HG03520 (cell line): ENCODE results near the gene HTT-AS.
A peak's percentile ranks its signal among the peaks of the same experiment; 100 is the strongest.

Experiments
- ATAC-seq: cut with Tn5 transposase; IDR thresholded peaks from one replicate; pipeline ENCODE4 v1.9.1; 2021; ENCODE audit warnings: mild to moderate bottlenecking, moderate library complexity; ENCODE audit not compliant: unreplicated experiment

The HTT-AS gene

GRCh38 chr4:3091464-3091863 lies 17.1 kb upstream of the HTT-AS start:
- ATAC-seq = no peak

DNA sequence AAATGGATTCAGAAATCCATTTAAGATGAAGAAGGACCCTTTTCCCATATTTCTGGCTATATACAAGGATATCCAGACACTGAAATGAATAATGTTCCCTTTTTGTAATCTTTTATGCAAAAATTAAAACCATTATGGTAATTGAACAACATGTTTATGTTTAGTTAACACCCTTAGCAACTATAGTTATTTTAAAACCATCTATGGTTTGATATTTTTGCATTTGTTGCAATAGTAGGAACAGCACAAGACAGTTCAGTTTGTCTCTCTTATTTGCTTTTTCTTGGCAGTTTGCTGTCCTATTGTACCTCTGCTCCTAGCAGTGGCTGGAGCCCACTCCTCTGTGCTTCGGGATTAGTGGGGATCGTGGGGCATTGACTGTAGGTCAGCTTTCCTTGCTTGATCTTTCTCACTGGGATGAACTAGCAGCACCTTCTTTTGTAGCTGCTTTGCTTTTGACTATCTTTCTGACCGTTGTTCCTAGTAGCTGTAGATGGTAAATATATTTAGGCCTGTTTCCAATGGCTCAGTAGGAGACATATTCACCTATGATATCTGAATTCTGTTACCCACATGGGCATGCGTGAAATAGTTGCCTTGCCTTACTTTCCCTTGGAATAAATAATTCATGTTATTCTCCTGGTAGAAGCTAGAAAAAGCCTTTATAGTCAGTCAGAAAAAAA lies 12.9 kb upstream of the HTT-AS start:
- no peak for ATAC-seq

- no peak for ATAC-seq
Measured at GRCh38 chr4:3085948-3086670, 11.8 kb upstream of the HTT-AS start.

DNA sequence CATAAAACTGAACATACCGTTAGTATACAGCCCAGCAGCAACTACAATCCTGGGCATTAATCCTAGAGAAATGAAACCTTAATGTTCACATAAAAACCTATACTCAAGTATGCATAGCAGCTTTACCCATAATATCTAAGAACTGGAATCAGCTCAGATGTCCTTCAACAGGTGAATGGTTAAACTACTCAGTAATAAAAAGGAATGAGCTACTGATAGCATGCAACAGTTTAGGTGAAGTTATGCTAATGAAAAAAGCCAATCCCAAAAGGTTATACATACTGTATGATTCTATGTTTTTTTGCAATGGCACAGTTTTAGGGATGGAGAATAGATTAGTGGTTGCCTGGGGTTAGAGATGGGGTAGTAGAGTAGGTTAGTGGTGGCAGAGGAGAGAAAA lies 9.4 kb upstream of the HTT-AS start:
- no peak for ATAC-seq

- no peak for ATAC-seq
Measured at GRCh38 chr4:3082925-3083515, 8.7 kb upstream of the HTT-AS start.

DNA sequence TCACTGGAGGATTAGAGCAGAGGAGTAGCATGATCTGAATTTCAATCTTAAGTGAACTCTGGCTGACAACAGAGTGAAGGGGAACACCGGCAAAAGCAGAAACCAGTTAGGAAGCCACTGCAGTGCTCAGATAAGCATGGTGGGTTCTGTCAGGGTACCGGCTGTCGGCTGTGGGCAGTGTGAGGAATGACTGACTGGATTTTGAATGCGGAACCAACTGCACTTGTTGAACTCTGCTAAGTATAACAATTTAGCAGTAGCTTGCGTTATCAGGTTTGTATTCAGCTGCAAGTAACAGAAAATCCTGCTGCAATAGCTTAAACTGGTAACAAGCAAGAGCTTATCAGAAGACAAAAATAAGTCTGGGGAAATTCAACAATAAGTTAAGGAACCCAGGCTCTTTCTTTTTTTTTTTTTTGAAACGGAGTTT lies 5.4 kb upstream of the HTT-AS start:
- ATAC-seq = no peak

GRCh38 chr4:3077796-3078195 lies 3.5 kb upstream of the HTT-AS start:
- ATAC-seq = peak; percentile 25

DNA sequence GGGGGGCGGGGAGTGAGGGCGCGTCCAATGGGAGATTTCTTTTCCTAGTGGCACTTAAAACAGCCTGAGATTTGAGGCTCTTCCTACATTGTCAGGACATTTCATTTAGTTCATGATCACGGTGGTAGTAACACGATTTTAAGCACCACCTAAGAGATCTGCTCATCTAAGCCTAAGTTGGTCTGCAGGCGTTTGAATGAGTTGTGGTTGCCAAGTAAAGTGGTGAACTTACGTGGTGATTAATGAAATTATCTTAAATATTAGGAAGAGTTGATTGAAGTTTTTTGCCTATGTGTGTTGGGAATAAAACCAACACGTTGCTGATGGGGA lies 1.3 kb upstream of the HTT-AS start:
- no peak for ATAC-seq

DNA sequence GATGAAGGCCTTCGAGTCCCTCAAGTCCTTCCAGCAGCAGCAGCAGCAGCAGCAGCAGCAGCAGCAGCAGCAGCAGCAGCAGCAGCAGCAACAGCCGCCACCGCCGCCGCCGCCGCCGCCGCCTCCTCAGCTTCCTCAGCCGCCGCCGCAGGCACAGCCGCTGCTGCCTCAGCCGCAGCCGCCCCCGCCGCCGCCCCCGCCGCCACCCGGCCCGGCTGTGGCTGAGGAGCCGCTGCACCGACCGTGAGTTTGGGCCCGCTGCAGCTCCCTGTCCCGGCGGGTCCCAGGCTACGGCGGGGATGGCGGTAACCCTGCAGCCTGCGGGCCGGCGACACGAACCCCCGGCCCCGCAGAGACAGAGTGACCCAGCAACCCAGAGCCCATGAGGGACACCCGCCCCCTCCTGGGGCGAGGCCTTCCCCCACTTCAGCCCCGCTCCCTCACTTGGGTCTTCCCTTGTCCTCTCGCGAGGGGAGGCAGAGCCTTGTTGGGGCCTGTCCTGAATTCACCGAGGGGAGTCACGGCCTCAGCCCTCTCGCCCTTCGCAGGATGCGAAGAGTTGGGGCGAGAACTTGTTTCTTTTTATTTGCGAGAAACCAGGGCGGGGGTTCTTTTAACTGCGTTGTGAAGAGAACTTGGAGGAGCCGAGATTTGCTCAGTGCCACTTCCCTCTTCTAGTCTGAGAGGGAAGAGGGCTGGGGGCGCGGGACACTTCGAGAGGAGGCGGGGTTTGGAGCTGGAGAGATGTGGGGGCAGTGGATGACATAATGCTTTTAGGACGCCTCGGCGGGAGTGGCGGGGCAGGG lies 711 bp upstream of the HTT-AS start:
- ATAC-seq = no peak

DNA sequence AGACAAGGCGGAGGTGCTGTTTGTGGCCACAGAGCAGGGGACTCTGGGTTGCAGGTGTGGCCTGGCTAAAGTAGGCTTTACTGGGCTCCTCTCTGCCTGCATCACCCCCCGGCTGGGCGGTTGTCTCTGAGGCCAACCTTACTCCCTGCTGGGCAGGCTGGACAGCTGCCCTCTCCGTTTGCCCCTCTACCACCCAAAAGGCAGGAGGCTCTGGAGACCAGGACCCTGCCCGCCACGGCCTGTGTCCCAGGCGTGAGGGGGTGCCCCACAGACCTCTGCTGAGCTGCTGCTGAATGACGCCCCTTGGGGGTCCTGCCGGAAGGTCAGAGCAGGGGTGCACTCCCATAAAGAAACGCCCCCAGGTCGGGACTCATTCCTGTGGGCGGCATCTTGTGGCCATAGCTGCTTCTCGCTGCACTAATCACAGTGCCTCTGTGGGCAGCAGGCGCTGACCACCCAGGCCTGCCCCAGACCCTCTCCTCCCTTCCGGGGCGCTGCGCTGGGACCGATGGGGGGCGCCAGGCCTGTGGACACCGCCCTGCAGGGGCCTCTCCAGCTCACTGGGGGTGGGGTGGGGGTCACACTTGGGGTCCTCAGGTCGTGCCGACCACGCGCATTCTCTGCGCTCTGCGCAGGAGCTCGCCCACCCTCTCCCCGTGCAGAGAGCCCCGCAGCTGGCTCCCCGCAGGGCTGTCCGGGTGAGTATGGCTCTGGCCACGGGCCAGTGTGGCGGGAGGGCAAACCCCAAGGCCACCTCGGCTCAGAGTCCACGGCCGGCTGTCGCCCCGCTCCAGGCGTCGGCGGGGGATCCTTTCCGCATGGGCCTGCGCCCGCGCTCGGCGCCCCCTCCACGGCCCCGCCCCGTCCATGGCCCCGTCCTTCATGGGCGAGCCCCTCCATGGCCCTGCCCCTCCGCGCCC lies 920 bp downstream of the HTT-AS start:
- peak; percentile 18 for ATAC-seq

GRCh38 chr4:3071811-3072210 lies 2.5 kb downstream of the HTT-AS start:
- ATAC-seq = no peak

GRCh38 chr4:3070709-3071500 lies 3.4 kb downstream of the HTT-AS start:
- ATAC-seq = no peak

DNA sequence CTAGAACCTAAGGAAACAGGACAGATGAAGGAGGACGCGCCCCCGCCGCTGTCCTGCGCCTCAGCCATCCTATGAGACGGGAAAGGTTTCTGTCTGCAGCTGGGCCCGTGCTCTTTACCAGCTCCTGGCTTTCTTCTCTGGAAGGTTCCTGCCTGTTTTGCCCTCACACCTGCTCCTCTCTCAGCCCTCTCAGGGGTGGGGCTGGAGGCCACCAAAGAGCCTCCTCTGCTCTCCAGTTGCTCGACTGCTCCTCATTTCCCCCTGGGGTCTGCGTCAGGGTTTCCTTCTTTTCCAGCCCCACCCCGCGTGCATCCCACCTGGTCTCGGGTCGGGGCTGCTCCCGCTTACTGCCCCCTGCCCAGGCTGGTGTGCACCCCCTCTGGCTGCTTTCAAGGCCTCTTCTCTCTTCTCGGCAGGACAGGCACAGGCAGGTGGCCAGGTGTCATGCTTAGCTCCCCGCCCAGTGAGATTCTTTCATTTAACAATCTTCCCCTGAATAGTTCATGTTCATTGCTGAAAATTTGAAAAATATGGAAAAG lies 4.6 kb downstream of the HTT-AS start:
- no peak for ATAC-seq

DNA sequence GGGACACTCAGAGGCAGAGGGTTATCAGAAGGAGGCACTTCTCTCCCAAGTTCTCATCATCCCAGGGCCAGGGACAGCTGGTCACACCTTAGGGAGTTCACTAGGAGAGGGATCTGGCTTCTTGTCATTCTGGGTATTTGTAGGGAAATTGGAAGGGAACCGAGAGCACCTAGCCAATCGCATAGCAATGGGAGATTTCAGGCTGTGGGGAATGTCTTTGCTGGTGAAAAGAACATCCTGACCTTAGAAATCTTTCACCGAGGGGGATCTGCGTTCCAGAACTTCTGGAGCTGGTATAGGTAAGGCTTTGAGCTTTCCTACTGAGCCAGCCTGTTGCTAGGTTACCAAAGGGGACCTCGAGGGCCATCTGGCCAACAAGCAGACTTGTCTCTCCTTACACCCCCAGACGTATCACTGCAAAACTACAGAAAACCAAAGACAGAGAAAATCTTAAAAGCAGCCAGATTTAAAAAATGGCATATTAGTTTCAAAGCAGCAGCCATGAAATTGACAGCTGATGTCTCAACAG lies 6.8 kb downstream of the HTT-AS start:
- ATAC-seq = no peak

GRCh38 chr4:3066836-3067400 lies 7.4 kb downstream of the HTT-AS start:
- ATAC-seq = no peak

DNA sequence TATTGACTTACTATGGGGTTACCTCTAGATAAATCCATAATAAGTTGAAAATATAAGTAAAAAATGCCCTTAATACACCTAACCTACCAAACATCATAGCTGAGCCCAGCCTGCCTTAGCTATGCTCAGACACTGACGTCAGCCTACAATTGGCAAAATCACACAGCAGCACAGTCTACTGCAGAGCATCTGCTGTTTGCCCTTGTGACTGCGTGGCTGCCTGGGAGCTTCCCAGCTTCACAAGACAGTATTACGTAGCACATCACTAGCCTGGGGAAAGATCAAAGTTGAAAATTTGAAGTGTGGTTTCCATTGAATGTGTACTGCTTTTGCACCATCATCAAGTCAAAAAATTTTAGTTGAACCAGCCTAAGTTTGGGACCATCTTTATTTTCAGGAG lies 8.8 kb downstream of the HTT-AS start:
- no peak for ATAC-seq

GRCh38 chr4:3062471-3062870 lies 11.9 kb downstream of the HTT-AS start:
- no peak for ATAC-seq

DNA sequence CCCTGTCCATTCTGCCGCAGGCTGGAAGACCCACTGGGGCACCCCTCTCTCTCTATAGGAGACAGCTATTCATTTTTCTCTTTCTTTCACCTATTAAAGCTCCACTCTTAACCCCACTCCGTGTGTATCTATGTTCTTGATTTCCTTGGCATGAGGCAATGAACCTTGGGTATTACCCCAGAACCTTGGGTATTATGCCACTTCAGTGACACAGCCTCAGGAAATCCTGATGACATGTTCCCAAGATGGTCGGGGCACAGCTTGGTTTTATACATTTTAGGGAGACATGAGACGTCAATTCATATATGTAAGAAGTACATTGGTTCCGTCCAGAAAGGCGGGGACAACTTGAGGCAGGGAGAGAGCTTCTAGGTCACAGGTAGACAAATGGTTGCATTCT lies 13.4 kb downstream of the HTT-AS start:
- no peak for ATAC-seq

DNA sequence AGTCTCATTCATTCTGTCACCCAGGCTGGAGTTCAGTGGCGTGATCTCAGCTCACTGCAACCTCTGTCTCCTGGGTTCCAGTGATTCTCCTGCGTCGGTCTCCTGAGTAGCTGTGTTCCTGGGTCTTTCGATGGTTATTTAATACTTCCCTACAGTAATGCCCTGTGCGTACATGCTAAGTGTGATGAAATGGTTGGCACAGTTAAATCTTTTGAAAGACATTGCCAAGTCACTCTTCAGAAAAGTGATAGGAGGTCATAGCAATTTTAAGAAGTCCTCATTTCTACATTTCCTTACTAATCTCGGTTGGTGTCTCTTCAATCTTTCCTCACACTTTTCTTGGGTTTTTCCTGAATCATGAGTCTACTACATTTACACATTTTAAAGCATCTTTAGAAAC lies 14.4 kb downstream of the HTT-AS start:
- no peak for ATAC-seq
